Measurements from ENCODE around the gene KRTAP19-8.

Gene KRTAP19-8

GRCh38 chr21:31038376-31038775 is at the start of gene KRTAP19-8:
Gene KRTAP19-8, minus strand, starts transcription at chr21:31038476. Its CDS starts 33 bp downstream, at chr21:31038443.
- Histone ChIP-seq H3K4me3 (no peak within 1 kb of the TSS), H3K27ac (no peak within 1 kb of the TSS)

- H3K4me3 ChIP-seq, result no peak overlapping the region
- H3K27ac ChIP-seq, result no peak overlapping the region
Observed at GRCh38 chr21:31087639-31088473, 49.6 kb upstream of the KRTAP19-8 start.

GRCh38 chr21:31084689-31085088 is 46.4 kb upstream of the KRTAP19-8 start:
- no peak overlapping the region for H3K27ac ChIP-seq
- H3K4me3 ChIP-seq, result no peak overlapping the region

- H3K27ac ChIP-seq, result no peak overlapping the region
Observed at GRCh38 chr21:31078796-31079195, 40.5 kb upstream of the KRTAP19-8 start.

GRCh38 chr21:31078216-31078615 is 39.9 kb upstream of the KRTAP19-8 start:
- H3K4me3 ChIP-seq, result no peak overlapping the region
- H3K27ac ChIP-seq, result no peak overlapping the region

More at GRCh38 chr21:31078796-31079195, 40.5 kb upstream of the KRTAP19-8 start:
- H3K4me3 ChIP-seq, result no peak overlapping the region

GRCh38 chr21:31075848-31076247 is 37.6 kb upstream of the KRTAP19-8 start:
- no peak overlapping the region for H3K4me3 ChIP-seq
- H3K27ac ChIP-seq, result no peak overlapping the region

GRCh38 chr21:31072533-31072932 is 34.3 kb upstream of the KRTAP19-8 start:
- Histone ChIP-seq H3K4me3 (no peak overlapping the region), H3K27ac (no peak overlapping the region)

GRCh38 chr21:31064803-31065202 is 26.5 kb upstream of the KRTAP19-8 start:
- Histone ChIP-seq H3K27ac (no peak overlapping the region), H3K4me3 (no peak overlapping the region)

- Histone ChIP-seq H3K4me3 (no peak overlapping the region), H3K27ac (no peak overlapping the region)
Observed at GRCh38 chr21:31052489-31053142, 14.3 kb upstream of the KRTAP19-8 start.

- Histone ChIP-seq H3K4me3 (no peak overlapping the region), H3K27ac (no peak overlapping the region)
Observed at GRCh38 chr21:31050577-31051157, 12.4 kb upstream of the KRTAP19-8 start.

- Histone ChIP-seq H3K4me3 (no peak overlapping the region), H3K27ac (no peak overlapping the region)
Observed at GRCh38 chr21:31045841-31046240, 7.6 kb upstream of the KRTAP19-8 start.

GRCh38 chr21:31043471-31043870 is 5.2 kb upstream of the KRTAP19-8 start:
- H3K27ac ChIP-seq, result no peak overlapping the region
- H3K4me3 ChIP-seq, result no peak overlapping the region

- Histone ChIP-seq H3K4me3 (no peak overlapping the region), H3K27ac (no peak overlapping the region)
Observed at GRCh38 chr21:31042080-31042464, 3.8 kb upstream of the KRTAP19-8 start.

- no peak overlapping the region for H3K27ac ChIP-seq
- no peak overlapping the region for H3K4me3 ChIP-seq
Observed at GRCh38 chr21:31041295-31042079, 3.2 kb upstream of the KRTAP19-8 start.

GRCh38 chr21:31034378-31034777 is 3.9 kb downstream of the KRTAP19-8 start:
- Histone ChIP-seq H3K27ac (no peak overlapping the region), H3K4me3 (no peak overlapping the region)

- no peak overlapping the region for H3K27ac ChIP-seq
- no peak overlapping the region for H3K4me3 ChIP-seq
Observed at GRCh38 chr21:31030367-31031106, 7.7 kb downstream of the KRTAP19-8 start.

GRCh38 chr21:31023680-31024079 is 14.6 kb downstream of the KRTAP19-8 start:
- Histone ChIP-seq H3K27ac (no peak overlapping the region), H3K4me3 (no peak overlapping the region)

- Histone ChIP-seq H3K4me3 (no peak overlapping the region), H3K27ac (no peak overlapping the region)
Observed at GRCh38 chr21:31022306-31022705, 16.0 kb downstream of the KRTAP19-8 start.

GRCh38 chr21:31018232-31018631 is 20.0 kb downstream of the KRTAP19-8 start:
- no peak overlapping the region for H3K27ac ChIP-seq
- H3K4me3 ChIP-seq, result no peak overlapping the region
